Umbilical cord (tissue), 2 donors: ENCODE data around the gene LMF2. TPM values are rescaled to one million over a fixed set of nuclear protein-coding genes. Genes with fewer than 3 reads are reported as not detected.

ENCODE experiments used
- DNase-seq: peaks from one replicate; pipeline ENCODE4 v3.0.0-alpha.2; 2015; ENCODE audit warnings: low spot score
- total RNA-seq: library from RNA; depleted of rRNA; stranded (reverse); fragments of >200 nt; gene quantifications from one replicate; pipeline ENCODE4 v1.2.3, GENCODE V29; 2014; ENCODE audit warnings: low replicate concordance; ENCODE audit not compliant: insufficient read depth

LMF2 gene
- total RNA-seq, 1 donor from 2014 or later, result 34.2 TPM

- DNase-seq, result no peak
Measured at GRCh38 chr22:50535113-50535512, 27.6 kb upstream of the LMF2 start.

- peak; percentile 87 for DNase-seq
Measured at GRCh38 chr22:50533856-50534711, 26.6 kb upstream of the LMF2 start.

DNA sequence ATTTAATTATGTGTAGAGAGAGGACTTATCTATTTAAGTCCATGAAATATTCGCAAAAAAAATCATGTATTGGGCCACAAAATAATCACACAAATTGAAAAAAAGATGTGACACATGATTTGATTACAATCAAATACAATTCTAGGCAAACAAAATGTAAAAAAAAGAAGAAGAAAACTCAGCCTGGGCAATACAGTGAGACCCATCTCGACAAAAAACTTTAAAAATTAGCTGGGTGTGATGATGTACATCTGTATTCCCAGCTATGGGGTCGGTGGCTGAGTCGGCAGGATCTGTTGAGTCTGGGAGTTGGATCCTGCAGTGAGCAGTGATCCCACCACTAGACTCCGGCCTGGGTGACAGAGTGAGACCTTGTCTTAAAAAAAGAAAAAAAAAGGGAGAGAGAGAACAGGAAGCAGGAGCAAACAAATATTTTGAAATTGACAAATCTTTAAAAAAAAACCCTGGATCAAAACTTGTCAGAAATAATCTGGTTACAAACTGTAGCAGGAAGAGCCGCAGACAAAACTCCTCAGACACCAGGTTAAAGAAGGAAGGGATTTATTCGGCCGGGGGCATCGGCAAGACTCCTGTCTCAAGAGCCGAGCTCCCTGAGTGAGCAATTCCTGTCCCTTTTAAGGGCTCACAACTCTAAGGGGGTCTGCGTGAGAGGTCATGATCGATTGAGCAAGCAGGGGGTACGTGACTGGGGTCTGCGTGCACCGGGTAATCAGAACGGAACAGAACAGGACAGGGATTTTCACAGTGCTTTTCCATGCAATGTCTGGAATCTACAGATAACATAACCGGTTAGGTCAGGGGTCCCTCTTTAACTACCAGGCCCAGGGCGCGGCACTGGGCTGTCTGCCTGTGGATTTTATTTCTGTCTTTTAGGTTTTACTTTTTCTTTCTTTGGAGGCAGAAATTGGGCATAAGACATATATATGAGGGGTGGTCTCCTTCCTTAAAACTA lies 25.6 kb upstream of the LMF2 start:
- peak; percentile 52 for DNase-seq

GRCh38 chr22:50531962-50532674 lies 24.6 kb upstream of the LMF2 start:
- DNase-seq, result peak; percentile 84

DNA sequence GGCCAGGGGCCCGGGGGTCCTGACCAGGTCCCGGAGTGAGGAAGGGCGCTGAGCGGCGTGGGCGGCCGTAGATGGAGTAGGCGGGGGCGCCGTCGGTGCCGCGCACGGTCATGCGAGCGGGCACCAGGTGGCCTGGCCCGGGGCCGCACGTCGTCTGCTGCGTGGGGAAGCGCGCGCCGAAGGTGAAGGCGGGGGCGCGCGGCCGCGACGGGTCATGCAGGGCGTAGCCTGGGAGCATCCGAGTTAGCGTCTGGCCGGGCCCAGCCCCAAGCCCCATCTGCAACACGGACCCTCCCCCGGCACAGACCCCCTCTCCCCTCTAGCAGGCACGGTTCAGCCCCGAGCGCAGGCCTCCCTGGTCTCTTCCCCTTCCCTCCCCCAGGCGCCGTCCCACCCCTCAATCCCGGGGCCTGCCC lies 24.1 kb upstream of the LMF2 start:
- DNase-seq, result peak; percentile 76

GRCh38 chr22:50530877-50531545 lies 23.5 kb upstream of the LMF2 start:
- peak; percentile 94 for DNase-seq

DNA sequence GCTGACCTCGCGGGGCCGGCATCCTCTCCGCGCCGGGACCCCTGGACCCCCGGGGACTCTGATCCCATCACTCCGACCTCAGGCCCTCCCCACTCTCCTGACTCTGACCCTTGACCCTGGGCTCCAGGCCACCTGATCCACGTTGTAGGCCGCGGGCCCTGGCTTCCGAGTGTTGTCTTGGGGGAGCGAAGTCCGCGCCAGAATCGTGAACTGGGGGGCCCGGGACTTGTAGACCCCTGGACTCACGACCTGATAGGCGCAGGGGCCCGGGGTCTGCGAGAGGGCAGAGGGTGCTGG lies 23.0 kb upstream of the LMF2 start:
- DNase-seq, result no peak

DNA sequence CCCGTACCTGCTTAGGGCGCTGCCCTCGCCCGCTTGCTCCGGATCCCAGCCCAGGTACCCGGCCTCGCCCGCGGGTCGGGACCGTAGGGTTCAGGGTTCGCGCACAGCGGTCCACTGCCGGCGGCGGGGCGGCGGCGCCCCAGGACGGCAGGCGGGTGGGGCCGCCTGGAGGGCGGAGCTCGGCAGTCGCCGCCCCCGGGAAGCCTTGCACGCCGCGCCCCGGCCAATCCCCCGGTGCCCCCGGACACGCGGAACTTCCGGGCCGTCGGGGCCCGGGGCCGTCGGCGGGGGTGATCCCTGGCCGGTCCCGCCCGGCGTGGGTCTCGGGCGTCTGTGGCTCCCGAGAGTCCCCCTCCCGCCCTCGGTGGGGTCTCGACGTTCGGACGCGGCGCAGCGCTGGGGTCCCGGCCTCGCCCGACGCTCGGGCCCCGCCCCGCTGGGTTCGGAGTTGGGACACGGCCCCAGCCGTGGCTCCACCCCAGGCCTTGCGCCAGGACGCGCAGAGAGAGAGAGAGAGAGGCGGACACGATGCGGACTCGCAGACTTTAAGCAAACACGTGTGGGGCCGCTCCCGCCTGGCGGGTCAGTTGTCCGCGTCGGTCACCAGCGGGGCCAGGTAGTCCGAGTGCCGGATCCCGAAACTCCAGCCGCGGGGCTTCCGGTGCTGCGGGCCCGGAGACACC lies 22.5 kb upstream of the LMF2 start, which contains the start of gene TYMP:
Gene TYMP (minus strand): TSS at position 116 of the 683 bp plus-strand sequence. CDS start 303 bp downstream, outside the sequence.
- peak; percentile 92 for DNase-seq

DNA sequence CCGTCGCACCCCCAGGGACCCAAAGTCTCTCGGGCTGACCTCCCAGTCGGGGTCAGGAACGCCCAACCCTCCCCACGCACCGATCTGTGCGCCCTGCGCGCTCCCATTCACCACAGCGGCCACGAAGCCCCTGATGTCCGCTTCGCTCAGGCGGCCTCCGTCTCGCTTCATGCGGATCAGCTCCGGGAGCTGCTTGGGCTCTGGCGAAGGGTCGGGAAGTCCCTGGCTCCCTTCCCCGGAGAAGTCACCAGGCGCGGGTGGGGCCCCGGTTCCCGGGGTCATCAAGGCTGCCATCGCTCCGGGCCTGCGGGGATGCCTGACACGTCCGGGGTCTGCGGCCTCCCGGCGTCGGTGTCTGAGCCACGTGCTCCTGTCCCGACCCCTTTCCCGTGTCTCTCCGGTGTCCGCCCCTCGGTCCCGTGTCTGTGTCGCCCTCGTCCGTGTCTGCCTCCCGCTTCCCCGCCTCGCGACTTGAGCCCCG lies 22.0 kb upstream of the LMF2 start:
- DNase-seq, result no peak

DNA sequence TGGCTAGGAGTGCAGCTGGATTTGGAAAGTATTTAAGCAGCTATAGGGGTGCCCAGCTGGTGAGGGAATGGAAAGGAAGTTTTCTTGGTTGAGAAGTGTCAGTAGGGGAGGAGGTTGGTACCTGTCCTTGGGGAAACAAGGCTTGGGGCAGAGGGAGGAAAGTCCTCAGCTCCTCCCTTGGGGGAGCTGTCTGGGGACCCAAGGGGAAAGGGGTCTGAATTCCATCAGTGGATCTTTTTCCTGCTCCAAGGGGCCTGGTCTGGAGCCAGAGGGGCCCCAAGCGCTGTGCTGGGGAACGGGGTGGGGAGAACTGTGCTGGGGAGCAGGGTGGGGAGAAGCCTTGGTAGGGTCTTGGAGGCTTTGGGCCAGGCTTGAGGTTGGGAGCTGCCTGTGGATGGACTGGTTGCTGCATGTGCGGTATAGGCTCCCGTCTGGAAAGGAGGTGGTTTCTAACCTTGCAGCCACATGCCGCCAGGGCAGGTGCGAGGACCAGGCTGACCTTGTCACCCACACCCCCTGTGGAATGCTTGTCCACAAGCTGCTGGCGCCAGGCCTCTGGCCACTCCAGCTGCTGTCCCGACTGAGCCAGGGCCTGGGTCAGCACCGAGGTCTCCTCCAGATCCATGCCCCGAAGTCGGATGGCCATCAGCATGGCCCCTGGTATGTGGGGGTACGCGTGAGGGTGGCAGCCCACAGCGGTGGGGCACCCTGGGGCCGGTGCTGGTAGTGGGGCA lies 21.3 kb upstream of the LMF2 start:
- DNase-seq, result no peak

DNA sequence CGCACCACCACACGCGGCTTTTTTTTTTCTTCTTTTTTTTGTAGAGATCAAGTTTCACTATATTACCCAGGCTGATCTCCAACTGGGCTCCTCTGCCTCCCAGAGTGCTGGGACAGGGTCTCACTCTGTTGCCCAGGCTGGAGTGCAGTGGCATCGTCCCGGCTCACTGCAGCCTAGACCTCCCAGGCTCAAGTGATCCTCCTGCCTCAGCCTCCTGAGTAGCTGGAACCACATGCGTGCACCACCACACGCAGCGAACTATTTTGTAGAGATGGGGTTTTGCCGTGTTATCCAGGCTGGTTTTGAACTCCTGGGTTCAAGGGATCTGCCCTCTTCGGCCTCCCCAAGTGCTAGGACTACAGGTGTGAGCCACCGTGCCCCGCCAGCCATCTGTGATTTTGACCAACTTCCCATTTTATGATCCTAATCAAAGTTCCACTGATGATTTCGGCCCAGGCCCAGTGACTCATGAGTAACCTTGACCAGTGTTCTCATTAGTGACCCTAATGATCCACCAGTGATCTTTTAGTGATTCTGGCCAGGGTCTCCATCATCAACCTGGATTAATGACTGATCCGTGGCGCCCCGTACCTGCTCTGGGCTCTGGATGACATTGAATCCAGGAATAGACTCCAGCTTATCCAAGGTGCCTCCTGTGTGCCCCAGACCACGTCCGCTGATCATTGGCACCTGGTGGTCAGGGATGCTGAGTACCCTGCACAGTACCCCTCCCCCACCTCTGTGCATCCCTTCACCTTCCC lies 20.6 kb upstream of the LMF2 start:
- no peak for DNase-seq

GRCh38 chr22:50526834-50527801 lies 19.6 kb upstream of the LMF2 start:
- peak; percentile 73 for DNase-seq

- no peak for DNase-seq
Measured at GRCh38 chr22:50526108-50526833, 18.8 kb upstream of the LMF2 start.

DNA sequence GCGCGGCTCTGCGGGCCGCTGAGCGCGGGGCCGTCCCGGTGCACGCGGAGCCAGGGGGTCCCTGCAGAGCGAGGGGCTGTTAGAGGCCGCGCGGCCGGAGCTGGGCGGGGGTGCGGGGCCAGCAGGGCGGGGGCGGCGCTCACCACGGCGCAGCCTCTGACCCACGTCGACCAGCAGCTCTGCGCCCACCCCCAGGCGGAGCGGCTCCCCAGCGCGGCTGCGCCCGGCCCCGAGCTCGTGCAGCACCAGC lies 18.3 kb upstream of the LMF2 start:
- peak; percentile 88 for DNase-seq

GRCh38 chr22:50525104-50525857 lies 17.8 kb upstream of the LMF2 start, which contains the start of gene SCO2:
Gene SCO2 (minus strand): TSS chr22:50525598. CDS start chr22:50524411, 1,187 bp downstream.
- DNase-seq, result peak; percentile 99

DNA sequence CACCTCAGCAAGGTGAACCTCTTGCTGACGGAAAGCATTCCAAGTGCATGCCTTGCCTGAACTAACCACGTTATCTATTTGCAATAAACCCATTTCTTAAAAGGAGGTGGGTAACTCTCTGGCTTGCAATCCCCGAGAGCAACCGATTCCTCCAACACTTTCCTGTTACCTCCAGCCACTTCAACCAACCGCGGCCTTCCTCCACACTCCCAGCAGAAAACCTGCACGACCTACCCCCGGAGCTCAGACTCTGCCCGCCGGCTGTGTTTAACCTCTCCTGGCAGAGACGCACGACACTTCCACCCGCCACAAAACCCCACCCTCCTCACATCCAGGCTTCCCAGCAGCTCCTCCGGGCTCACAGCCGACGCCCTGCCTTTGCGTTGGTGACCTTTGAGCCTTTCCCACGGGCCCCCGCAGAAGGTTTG lies 17.2 kb upstream of the LMF2 start:
- no peak for DNase-seq
